NCI-H345 (cell line): ENCODE data around the gene CDH18.

ENCODE experiments used
- DNase-seq: peaks from one replicate; lab custom pipeline; 2025; lab: John Stamatoyannopoulos, UW

Gene CDH18

GRCh38 chr5:19584131-19584530, 403.9 kb downstream of the CDH18 start:
- no peak for DNase-seq

DNA sequence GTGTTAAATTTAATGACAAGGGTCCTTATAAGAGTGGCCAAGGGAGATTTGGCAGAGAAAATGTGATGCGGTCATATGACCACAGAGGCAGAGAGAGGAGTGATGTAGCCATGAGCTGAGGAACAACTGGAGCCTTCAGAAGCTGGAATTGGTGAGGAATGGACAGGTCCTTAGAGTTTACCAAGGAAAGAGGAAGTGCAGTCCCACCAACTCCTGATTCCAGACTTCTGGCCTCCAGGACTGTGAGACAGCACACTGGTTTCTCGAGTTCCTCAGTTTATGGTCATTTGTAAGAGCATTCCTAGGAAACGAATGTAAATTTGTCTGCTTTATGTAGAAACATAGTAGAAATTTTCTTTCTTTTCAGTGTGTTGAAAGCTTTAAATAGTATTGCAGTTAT, 410.1 kb downstream of the CDH18 start:
- DNase-seq = no peak

- no peak for DNase-seq
Observed at GRCh38 chr5:19568004-19568403, 420.0 kb downstream of the CDH18 start.

GRCh38 chr5:19565466-19565865, 422.5 kb downstream of the CDH18 start:
- no peak for DNase-seq

DNA sequence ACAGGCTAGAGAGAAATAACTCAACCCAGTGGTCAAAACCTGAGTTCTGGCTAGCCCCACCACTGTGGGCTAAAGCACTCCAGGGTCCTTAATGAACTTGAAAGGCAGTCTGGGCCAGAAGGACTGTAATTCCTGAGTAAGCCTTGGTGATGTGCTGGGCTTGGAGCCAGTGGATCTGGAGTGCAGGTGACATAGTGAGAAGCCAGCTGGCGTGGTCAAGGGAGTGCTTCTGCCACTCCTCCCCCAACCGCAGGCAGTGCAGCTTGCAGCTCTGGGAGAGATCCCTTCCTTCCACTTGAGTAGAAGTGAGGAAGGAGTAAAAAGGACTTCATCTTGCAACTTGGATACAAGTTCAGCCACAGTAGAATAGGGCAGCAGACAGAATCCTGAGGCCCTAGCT, 424.0 kb downstream of the CDH18 start:
- no peak for DNase-seq

- DNase-seq = no peak
Observed at GRCh38 chr5:19555876-19556275, 432.1 kb downstream of the CDH18 start.

- DNase-seq = no peak
Observed at GRCh38 chr5:19555436-19555835, 432.6 kb downstream of the CDH18 start.

DNA sequence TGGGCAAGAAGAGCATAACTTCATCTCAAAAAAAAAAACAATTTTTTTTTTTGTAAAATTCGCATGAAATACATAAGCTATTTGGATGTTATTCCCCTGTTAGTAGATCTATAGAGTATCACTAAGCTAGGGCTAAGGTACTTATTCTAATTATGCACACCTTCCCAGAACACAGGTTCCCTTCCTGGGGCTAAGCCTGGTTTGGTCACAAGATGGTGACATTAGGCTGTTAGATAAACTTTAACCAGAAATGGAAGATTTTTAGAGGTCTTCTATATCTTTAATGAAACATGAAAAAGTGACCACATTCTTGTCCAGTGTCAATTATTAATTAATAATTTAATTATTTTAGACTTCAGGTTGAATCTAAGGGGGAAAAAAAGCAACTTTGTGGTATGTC, 433.5 kb downstream of the CDH18 start:
- no peak for DNase-seq

DNA sequence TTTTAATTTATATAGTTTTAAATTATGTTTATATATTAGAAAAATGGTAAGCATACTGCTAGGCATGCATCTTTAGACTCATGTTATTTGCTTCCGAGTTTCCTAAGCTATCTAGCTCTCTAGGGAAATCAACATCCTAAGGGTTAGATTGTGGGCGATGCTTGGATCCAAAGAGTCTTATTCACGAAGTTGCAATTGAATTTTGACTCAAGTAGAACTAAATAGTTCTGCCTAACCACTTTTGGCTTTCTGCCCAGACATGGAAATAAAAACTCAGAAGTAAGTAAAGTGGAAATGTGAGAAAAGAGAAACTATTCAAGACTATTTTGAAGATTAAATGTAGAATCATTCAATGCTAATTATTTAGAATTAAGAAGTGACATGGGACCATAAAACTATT, 440.4 kb downstream of the CDH18 start:
- DNase-seq = no peak

- no peak for DNase-seq
Observed at GRCh38 chr5:19546521-19546920, 441.5 kb downstream of the CDH18 start.

GRCh38 chr5:19538607-19539006, 449.4 kb downstream of the CDH18 start:
- no peak for DNase-seq

- no peak for DNase-seq
Observed at GRCh38 chr5:19536387-19536786, 451.6 kb downstream of the CDH18 start.

DNA sequence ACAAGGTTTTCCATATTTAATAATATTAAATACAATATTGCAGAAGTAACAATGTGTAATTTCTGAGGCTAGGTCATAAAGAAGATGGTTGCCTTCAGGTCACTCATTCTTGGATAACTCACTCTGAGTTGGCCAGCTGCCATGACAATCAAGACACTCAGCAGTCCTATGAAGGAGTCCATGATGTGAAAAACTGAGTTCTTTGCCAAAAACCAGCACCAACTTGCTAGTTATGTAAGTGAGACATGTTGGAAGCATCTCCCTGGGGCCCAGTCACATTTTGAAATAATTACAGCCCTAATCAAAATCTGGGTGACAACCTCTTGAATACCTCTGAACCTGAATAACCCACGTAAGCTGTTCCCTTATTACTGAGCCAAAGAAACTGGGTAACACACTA, 453.2 kb downstream of the CDH18 start:
- DNase-seq = no peak

GRCh38 chr5:19532936-19533335, 455.1 kb downstream of the CDH18 start:
- DNase-seq = no peak

DNA sequence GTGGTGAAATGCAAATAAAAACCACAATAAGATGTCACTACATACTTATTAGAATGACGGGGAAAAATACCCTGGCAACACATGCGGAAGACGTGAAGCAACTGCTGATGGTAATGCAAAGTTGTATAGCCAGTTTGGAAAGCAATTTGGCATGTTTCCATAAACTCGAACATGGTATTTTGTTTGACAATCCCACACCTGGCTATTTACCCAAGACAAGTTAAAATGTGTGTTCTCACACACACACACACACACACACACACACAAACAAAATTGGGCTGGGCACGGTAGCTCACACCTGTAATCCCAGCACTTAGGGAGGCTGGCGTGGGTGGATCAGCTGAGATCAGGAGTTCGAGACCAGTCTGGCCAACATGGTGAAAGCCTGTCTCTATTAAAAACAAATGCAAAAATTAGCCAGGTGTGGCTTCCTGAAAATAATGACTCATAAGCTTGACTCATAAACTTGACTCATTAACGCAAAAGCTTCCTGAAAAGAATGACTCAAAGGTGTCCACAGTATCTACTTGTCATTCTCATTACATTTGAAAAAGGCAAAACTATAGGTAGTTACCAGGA, 456.5 kb downstream of the CDH18 start:
- no peak for DNase-seq

DNA sequence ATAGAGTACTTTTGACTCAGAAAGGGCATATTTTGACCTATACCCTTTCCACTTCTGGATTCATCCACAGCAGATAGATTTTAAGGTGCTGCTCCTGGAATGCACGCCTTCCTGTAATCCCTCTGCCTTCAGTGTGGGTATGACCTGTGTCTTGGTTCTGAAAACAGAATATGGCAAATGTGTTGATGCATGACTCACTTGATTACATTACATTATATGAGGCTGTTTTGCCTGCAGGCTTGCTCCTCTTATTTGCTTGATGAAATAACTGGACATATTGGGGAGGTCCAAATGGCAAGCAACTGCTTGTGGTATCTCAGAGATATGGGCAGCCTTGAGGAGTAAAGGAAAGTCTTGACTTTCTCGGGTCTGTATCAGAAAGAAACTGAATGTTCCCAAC, 468.6 kb downstream of the CDH18 start:
- no peak for DNase-seq

GRCh38 chr5:19498852-19499251, 489.1 kb downstream of the CDH18 start:
- DNase-seq = no peak

- DNase-seq = no peak
Observed at GRCh38 chr5:19497229-19497815, 490.7 kb downstream of the CDH18 start.

GRCh38 chr5:19496056-19496455, 491.9 kb downstream of the CDH18 start:
- DNase-seq = no peak

GRCh38 chr5:19492861-19493260, 495.1 kb downstream of the CDH18 start:
- DNase-seq = no peak

DNA sequence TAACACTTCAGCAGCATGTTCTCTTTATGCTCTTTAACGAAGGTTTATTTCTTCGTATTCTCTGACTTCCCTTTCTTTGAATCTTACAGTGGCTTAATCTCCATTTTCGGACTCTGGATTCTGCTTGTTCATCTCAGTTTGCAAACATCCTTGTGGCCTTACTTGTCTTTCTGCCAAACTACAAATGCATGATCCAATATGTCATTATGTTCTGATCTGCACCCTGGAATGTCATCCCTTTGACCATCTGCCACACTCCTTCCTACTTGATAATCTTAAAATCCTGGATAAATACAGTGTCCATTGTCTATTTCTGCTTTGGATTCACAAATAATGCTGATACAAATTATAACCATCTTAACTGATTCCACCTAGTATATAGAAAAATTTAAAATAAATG, 499.2 kb downstream of the CDH18 start:
- DNase-seq = no peak

GRCh38 chr5:19487480-19487879, 500.5 kb downstream of the CDH18 start:
- DNase-seq = no peak

DNA sequence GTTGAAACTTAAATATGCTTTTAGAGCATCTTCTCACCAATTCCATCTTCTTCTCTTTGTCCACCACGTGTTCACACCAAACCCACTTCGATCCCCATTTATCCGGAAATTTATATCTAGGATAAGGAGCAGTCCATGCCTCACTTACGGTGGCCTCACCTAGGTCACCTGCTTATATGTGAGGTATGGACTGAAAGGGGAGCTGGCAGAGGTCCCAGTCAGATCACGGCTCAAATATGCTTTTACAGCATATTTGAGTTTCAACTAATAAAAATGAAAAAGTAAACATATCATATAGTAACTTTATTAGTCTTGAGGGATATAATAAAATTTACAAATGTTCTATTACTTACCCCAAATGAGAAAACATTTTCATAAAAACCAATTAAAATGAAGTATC, 508.4 kb downstream of the CDH18 start:
- DNase-seq = no peak

DNA sequence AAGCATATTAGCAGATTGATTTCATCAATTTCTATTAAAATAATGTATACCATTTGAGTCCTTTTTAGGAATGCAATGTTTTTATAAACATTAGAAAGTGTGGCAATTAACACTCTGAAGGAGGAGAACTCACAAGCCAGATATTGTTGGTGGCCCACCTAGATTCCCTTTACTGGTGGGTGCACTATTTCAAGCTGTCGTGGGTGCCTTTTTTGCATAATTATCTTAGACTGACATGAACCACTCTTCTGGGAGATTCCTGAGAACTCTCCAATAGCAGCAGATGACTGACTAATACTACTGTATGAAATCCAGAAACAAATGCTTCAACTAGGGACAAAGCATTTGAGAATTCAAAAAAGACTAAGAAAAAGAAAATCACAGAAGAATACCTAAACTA, 526.0 kb downstream of the CDH18 start:
- DNase-seq = no peak
